ENCODE data around the gene GULP1.

DNA sequence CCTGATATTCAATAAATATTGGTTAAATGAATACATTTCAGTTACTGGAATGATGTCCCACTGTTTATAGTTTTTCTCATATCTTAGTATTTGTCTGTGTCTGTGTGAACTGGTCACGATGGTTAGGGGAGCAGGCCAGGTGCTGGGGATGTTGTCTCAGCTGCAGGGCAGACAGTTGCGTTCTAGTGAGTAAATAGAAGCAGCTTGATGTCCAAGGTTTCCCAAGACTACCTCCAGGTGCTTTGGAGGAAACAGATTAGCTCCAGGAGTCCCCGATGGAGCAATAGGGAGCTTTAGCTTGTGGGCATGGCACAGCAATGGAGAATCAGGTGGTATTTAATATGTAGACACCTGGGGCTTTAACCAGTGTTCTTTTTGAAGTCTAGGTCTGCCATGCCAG is 75.5 kb downstream of the GULP1 start:
- TF ChIP-seq, protein P1, sequence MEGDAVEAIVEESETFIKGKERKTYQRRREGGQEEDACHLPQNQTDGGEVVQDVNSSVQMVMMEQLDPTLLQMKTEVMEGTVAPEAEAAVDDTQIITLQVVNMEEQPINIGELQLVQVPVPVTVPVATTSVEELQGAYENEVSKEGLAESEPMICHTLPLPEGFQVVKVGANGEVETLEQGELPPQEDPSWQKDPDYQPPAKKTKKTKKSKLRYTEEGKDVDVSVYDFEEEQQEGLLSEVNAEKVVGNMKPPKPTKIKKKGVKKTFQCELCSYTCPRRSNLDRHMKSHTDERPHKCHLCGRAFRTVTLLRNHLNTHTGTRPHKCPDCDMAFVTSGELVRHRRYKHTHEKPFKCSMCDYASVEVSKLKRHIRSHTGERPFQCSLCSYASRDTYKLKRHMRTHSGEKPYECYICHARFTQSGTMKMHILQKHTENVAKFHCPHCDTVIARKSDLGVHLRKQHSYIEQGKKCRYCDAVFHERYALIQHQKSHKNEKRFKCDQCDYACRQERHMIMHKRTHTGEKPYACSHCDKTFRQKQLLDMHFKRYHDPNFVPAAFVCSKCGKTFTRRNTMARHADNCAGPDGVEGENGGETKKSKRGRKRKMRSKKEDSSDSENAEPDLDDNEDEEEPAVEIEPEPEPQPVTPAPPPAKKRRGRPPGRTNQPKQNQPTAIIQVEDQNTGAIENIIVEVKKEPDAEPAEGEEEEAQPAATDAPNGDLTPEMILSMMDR (IDR thresholded peaks at IDR 0.05), result no peak
- TF ChIP-seq POLR2A (IDR thresholded peaks at IDR 0.05), result no peak
